ENCODE results near the gene RGS5. TPM values are rescaled to one million over a fixed set of nuclear protein-coding genes. Genes with fewer than 3 reads are reported as not detected.

RGS5 gene
- total RNA-seq, 1 experiment from 2014 or later: 4.6 TPM

DNA sequence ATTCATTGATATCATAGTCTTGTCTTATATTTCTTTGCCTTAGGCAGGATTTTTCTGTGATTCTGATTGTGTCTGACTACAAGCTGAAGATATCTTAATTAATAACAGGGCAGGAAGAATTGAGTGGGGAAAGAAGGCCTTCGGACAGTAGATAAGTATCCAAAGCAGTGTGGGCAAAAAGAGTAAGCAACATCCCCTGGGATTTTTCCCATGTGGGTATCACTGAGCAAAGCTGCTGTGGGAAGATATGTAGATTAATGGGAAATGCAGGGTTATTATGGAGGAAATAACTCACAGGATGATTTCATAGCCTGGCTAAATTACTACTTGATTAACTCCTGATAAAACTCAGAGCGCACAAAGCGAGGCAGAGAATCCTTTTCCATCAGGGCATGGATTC, 55.7 kb downstream of the RGS5 start:
- no peak overlapping the region for H3K9ac ChIP-seq (ENCODE audit: low read length)
- BruUV-seq (replicated peaks): no TSS peak
- no peak for DNase-seq (ENCODE audit: low read depth, low spot score)
- H3K9me2 ChIP-seq (ENCODE audit: insufficient read depth): no peaks in the 10 kb centered on the region
- POLR2A ChIA-PET: no interaction called here
- no peaks in the 10 kb centered on the region for H4K20me1 ChIP-seq (ENCODE audit: insufficient read depth)
- intact Hi-C loops (cut with micrococcal nuclease): no loop called here
- H3K4me2 ChIP-seq (ENCODE audit: low read length): no peak overlapping the region
- RAD21 ChIA-PET (ENCODE audit: low non-redundant PET in 1 of 2, low total read pairs in 2 of 2, uncharacterized antibody in 2 of 2, unreplicated experiment in 2 of 2): no interaction called here
- no peak overlapping the region for H2AFZ ChIP-seq (ENCODE audit: low read depth, low read length, poor library complexity, severe bottlenecking)
- no peak overlapping the region for H3K4me3 ChIP-seq (replicated peaks in 1 of 2; ENCODE audit: low read depth in 1 of 2, low read length in 2 of 2)
- CTCF ChIA-PET: no interaction called here
- H3K27ac ChIP-seq (ENCODE audit: low read depth, low read length): no peak overlapping the region
- H3K4me1 ChIP-seq (ENCODE audit: control insufficient read depth in 1 of 2, insufficient read depth in 2 of 2, low read length in 2 of 2): no peaks in the 10 kb centered on the region
- no peaks in the 10 kb centered on the region for H3K79me2 ChIP-seq (ENCODE audit: insufficient read depth, low read length)
- H3K36me3 ChIP-seq (ENCODE audit: control insufficient read depth in 1 of 2, insufficient read depth in 2 of 2, low read length in 2 of 2): no peaks in the 10 kb centered on the region
- no peak for ATAC-seq
- no peaks in the 10 kb centered on the region for H3K27me3 ChIP-seq (ENCODE audit: insufficient read depth, low read length)
- no peaks in the 10 kb centered on the region for H3K9me3 ChIP-seq (ENCODE audit: control insufficient read depth in 1 of 2, insufficient read depth in 1 of 2, low read depth in 1 of 2, low read length in 2 of 2)
- TF ChIP-seq CBX3 (IDR thresholded peaks at IDR 0.05; ENCODE audit: low read depth) (no peak), ELF1 (IDR thresholded peaks at IDR 0.05; ENCODE audit: borderline replicate concordance, low read depth) (no peak), ZBTB33 (IDR thresholded peaks at IDR 0.05; ENCODE audit: extremely low read depth, insufficient replicate concordance, low read length) (no peak), CEBPB (IDR thresholded peaks at IDR 0.05; ENCODE audit: low read depth) (no peak), YY1 (IDR thresholded peaks at IDR 0.05; ENCODE audit: extremely low read depth, insufficient replicate concordance, low read depth, low read length) (no peak), ZNF274 (IDR thresholded peaks at IDR 0.05; ENCODE audit: low read depth, low read length) (no peak)

GRCh38 chr1:163145435-163145834, 57.3 kb downstream of the RGS5 start:
- Histone ChIP-seq H3K9me2 (ENCODE audit: insufficient read depth) (no peaks in the 10 kb centered on the region), H3K79me2 (ENCODE audit: insufficient read depth, low read length) (no peaks in the 10 kb centered on the region), H3K36me3 (ENCODE audit: control insufficient read depth in 1 of 2, insufficient read depth in 2 of 2, low read length in 2 of 2) (no peaks in the 10 kb centered on the region), H3K4me1 (ENCODE audit: control insufficient read depth in 1 of 2, insufficient read depth in 2 of 2, low read length in 2 of 2) (no peaks in the 10 kb centered on the region), H3K4me2 (ENCODE audit: low read length) (no peak overlapping the region), H3K27me3 (ENCODE audit: insufficient read depth, low read length) (no peaks in the 10 kb centered on the region), H3K4me3 (replicated peaks in 1 of 2; ENCODE audit: low read depth in 1 of 2, low read length in 2 of 2) (no peak overlapping the region), H2AFZ (ENCODE audit: low read depth, low read length, poor library complexity, severe bottlenecking) (no peak overlapping the region), H3K27ac (ENCODE audit: low read depth, low read length) (no peak overlapping the region), H3K9ac (ENCODE audit: low read length) (no peak overlapping the region), H3K9me3 (ENCODE audit: control insufficient read depth in 1 of 2, insufficient read depth in 1 of 2, low read depth in 1 of 2, low read length in 2 of 2) (no peaks in the 10 kb centered on the region), H4K20me1 (ENCODE audit: insufficient read depth) (no peaks in the 10 kb centered on the region)
- ChIA-PET CTCF (no interaction called here), POLR2A (no interaction called here), RAD21 (ENCODE audit: low non-redundant PET in 1 of 2, low total read pairs in 2 of 2, uncharacterized antibody in 2 of 2, unreplicated experiment in 2 of 2) (no interaction called here)
- no TSS peak for BruUV-seq (replicated peaks)
- no peak for DNase-seq (ENCODE audit: low read depth, low spot score)
- intact Hi-C loops (cut with micrococcal nuclease): no loop called here
- ATAC-seq: no peak
- TF ChIP-seq SIN3A (IDR thresholded peaks at IDR 0.05; ENCODE audit: low read depth) (no peak), ZNF274 (IDR thresholded peaks at IDR 0.05; ENCODE audit: low read depth, low read length) (no peak), TCF7L2 (IDR thresholded peaks at IDR 0.05; ENCODE audit: borderline replicate concordance, extremely low read depth, insufficient read depth, insufficient read length) (no peak), YY1 (IDR thresholded peaks at IDR 0.05; ENCODE audit: extremely low read depth, insufficient replicate concordance, low read depth, low read length) (no peak), CBX3 (IDR thresholded peaks at IDR 0.05; ENCODE audit: low read depth) (no peak), EGR1 (IDR thresholded peaks at IDR 0.05; ENCODE audit: low read depth) (no peak), SP1 (IDR thresholded peaks at IDR 0.05; ENCODE audit: low read depth) (no peak), ZBTB33 (IDR thresholded peaks at IDR 0.05; ENCODE audit: extremely low read depth, insufficient replicate concordance, low read length) (no peak), MAX (IDR thresholded peaks at IDR 0.05) (no peak)
- TF ChIP-seq, protein P1, sequence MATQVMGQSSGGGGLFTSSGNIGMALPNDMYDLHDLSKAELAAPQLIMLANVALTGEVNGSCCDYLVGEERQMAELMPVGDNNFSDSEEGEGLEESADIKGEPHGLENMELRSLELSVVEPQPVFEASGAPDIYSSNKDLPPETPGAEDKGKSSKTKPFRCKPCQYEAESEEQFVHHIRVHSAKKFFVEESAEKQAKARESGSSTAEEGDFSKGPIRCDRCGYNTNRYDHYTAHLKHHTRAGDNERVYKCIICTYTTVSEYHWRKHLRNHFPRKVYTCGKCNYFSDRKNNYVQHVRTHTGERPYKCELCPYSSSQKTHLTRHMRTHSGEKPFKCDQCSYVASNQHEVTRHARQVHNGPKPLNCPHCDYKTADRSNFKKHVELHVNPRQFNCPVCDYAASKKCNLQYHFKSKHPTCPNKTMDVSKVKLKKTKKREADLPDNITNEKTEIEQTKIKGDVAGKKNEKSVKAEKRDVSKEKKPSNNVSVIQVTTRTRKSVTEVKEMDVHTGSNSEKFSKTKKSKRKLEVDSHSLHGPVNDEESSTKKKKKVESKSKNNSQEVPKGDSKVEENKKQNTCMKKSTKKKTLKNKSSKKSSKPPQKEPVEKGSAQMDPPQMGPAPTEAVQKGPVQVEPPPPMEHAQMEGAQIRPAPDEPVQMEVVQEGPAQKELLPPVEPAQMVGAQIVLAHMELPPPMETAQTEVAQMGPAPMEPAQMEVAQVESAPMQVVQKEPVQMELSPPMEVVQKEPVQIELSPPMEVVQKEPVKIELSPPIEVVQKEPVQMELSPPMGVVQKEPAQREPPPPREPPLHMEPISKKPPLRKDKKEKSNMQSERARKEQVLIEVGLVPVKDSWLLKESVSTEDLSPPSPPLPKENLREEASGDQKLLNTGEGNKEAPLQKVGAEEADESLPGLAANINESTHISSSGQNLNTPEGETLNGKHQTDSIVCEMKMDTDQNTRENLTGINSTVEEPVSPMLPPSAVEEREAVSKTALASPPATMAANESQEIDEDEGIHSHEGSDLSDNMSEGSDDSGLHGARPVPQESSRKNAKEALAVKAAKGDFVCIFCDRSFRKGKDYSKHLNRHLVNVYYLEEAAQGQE (IDR thresholded peaks at IDR 0.05; ENCODE audit: low read depth): no peak

Measured in HCT116 (cell line).